Adipocyte (in vitro differentiated cells): Measurements from ENCODE around the gene PPP1R16B.

ENCODE experiments used
- DNase-seq: peaks from one replicate; pipeline ENCODE4 v3.0.0-alpha.2; 2015; ENCODE audit warnings: low read depth
- H3K27me3 ChIP-seq: replicated peaks from 2 replicates; pipeline ENCODE4 v1.7.0; 2013; ENCODE audit warnings: mild to moderate bottlenecking, low read length, moderate library complexity; ENCODE audit not compliant: control insufficient read depth, insufficient read depth
- H3K36me3 ChIP-seq: 2 replicates; pipeline ENCODE4 v1.7.0; 2013; ENCODE audit warnings: low read length, mild to moderate bottlenecking, moderate library complexity; ENCODE audit not compliant: control insufficient read depth, insufficient read depth, severe bottlenecking
- H3K4me1 ChIP-seq: 2 replicates; pipeline ENCODE4 v1.7.0; 2013; ENCODE audit warnings: mild to moderate bottlenecking, low read length, moderate library complexity; ENCODE audit not compliant: control insufficient read depth, insufficient read depth
- H3K4me3 ChIP-seq: 2 replicates; pipeline ENCODE4 v1.7.0; 2013; ENCODE audit warnings: mild to moderate bottlenecking, low read length, moderate library complexity
- H3K9ac ChIP-seq: 2 replicates; pipeline ENCODE4 v1.7.0; 2013; ENCODE audit warnings: mild to moderate bottlenecking, low read length, moderate library complexity
- H3K9me3 ChIP-seq: 2 replicates; pipeline ENCODE4 v1.7.0; 2013; ENCODE audit warnings: mild to moderate bottlenecking, low read length, moderate library complexity; ENCODE audit not compliant: control insufficient read depth

The PPP1R16B gene

GRCh38 chr20:38830356-38830755 lies 24.9 kb downstream of the PPP1R16B start:
- Histone ChIP-seq H3K9me3 (no peaks in the 10 kb centered on the region), H3K9ac (no peak overlapping the region), H3K36me3 (no peaks in the 10 kb centered on the region), H3K27me3 (peaks cover 41% of the 10 kb centered on the region), H3K4me3 (no peak overlapping the region), H3K4me1 (no peaks in the 10 kb centered on the region)
- DNase-seq: no peak

DNA sequence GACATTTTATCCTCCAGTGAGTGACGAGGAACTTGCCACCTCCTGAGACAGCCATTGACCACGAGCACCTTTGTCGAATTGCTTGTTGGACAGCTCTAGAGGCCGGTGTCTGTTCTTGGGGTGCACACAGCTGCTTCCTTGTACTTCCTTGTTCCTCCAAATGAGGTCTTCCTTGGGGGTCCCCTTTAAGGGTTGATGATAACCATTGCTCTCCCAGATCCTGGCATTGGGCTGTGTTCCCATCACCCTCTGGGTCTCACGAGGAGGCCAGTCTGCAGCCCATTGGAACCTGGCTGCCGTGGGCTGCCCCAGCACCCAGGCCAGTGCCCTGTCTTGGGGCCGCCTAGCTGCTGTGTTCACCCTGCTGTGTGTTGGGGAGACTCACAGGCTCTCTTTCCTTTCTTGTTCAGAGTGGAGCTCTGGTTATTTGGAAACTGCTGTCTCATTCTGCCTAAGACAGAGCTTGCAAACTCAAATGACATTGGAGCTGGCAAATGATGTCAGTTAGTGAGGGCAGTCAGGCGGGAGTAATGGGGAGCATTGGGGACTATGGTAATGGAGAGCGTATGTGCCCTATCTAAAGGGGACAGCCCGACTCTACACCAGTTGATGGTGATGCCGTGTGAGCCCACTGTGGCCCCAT lies 25.7 kb downstream of the PPP1R16B start:
- Histone ChIP-seq H3K4me1 (no peaks in the 10 kb centered on the region), H3K27me3 (peaks cover 37% of the 10 kb centered on the region), H3K9me3 (no peaks in the 10 kb centered on the region), H3K4me3 (no peak overlapping the region), H3K36me3 (no peaks in the 10 kb centered on the region), H3K9ac (no peak overlapping the region)
- DNase-seq: no peak

- Histone ChIP-seq H3K9ac (no peak overlapping the region), H3K4me1 (no peaks in the 10 kb centered on the region), H3K9me3 (no peaks in the 10 kb centered on the region), H3K27me3 (peaks cover 35% of the 10 kb centered on the region), H3K36me3 (no peaks in the 10 kb centered on the region), H3K4me3 (no peak overlapping the region)
- DNase-seq: no peak
These were observed 26.6 kb downstream of the PPP1R16B start for GRCh38 chr20:38831995-38832620.

GRCh38 chr20:38833154-38833856 lies 27.8 kb downstream of the PPP1R16B start:
- H3K9me3 ChIP-seq: no peaks in the 10 kb centered on the region
- peaks cover 31% of the 10 kb centered on the region for H3K27me3 ChIP-seq
- no peak for DNase-seq
- no peaks in the 10 kb centered on the region for H3K36me3 ChIP-seq
- H3K9ac ChIP-seq: no peak overlapping the region
- no peak overlapping the region for H3K4me3 ChIP-seq
- no peaks in the 10 kb centered on the region for H3K4me1 ChIP-seq

DNA sequence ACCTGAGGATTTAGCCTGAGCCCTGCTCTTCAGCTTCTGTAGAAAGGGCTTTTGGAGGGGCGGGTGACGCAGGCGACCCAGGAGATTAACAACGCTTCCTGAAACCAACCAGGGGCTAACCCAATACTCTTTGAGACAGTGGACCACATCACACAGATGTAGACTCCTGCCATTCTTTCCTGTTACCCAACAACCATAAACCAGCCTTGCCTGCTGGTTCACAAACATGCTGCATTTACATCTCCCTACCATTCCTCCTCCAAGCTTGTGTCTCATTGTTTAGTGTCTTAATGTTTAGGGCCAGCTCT lies 28.3 kb downstream of the PPP1R16B start:
- H3K4me1 ChIP-seq: no peaks in the 10 kb centered on the region
- no peak for DNase-seq
- H3K9me3 ChIP-seq: no peaks in the 10 kb centered on the region
- H3K9ac ChIP-seq: no peak overlapping the region
- no peak overlapping the region for H3K4me3 ChIP-seq
- H3K27me3 ChIP-seq: peaks cover 31% of the 10 kb centered on the region
- H3K36me3 ChIP-seq: no peaks in the 10 kb centered on the region

GRCh38 chr20:38834868-38835267 lies 29.4 kb downstream of the PPP1R16B start:
- peaks cover 39% of the 10 kb centered on the region for H3K27me3 ChIP-seq
- DNase-seq: no peak
- H3K4me3 ChIP-seq: no peak overlapping the region

DNA sequence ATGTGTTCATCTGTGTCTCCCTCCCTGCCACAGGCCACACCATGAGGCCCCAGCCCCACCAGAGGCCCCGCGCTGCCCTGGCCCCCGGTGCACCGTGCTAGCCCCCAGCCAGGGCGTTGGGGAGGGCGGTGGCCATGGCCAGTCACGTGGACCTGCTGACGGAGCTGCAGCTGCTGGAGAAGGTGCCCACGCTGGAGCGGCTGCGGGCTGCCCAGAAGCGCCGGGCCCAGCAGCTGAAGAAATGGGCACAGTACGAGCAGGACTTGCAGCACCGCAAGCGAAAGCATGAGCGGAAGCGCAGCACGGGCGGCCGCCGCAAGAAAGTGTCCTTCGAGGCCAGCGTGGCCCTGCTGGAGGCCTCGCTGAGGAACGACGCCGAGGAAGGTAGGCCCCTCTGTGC lies 30.3 kb downstream of the PPP1R16B start:
- no peak for DNase-seq

More at GRCh38 chr20:38834868-38835267, 29.4 kb downstream of the PPP1R16B start:
- Histone ChIP-seq H3K9me3 (no peaks in the 10 kb centered on the region), H3K9ac (no peak overlapping the region), H3K4me1 (no peaks in the 10 kb centered on the region), H3K36me3 (no peaks in the 10 kb centered on the region)

GRCh38 chr20:38836991-38837390 lies 31.5 kb downstream of the PPP1R16B start:
- H3K9ac ChIP-seq: no peak overlapping the region
- H3K4me1 ChIP-seq: no peaks in the 10 kb centered on the region
- no peaks in the 10 kb centered on the region for H3K36me3 ChIP-seq
- no peak overlapping the region for H3K4me3 ChIP-seq
- H3K9me3 ChIP-seq: no peaks in the 10 kb centered on the region
- peaks cover 44% of the 10 kb centered on the region for H3K27me3 ChIP-seq
- no peak for DNase-seq

More for the DNA sequence above, 30.3 kb downstream of the PPP1R16B start:
- H3K9me3 ChIP-seq: no peaks in the 10 kb centered on the region
- no peaks in the 10 kb centered on the region for H3K4me1 ChIP-seq
- no peaks in the 10 kb centered on the region for H3K36me3 ChIP-seq
- H3K27me3 ChIP-seq: peaks cover 46% of the 10 kb centered on the region
- H3K9ac ChIP-seq: no peak overlapping the region
- no peak overlapping the region for H3K4me3 ChIP-seq

GRCh38 chr20:38838326-38838725 lies 32.8 kb downstream of the PPP1R16B start:
- Histone ChIP-seq H3K4me3 (no peak overlapping the region), H3K9me3 (no peaks in the 10 kb centered on the region), H3K36me3 (no peaks in the 10 kb centered on the region), H3K9ac (no peak overlapping the region), H3K4me1 (no peaks in the 10 kb centered on the region), H3K27me3 (peaks cover 38% of the 10 kb centered on the region)
- DNase-seq: no peak

GRCh38 chr20:38839563-38839962 lies 34.1 kb downstream of the PPP1R16B start:
- H3K9me3 ChIP-seq: no peaks in the 10 kb centered on the region
- no peaks in the 10 kb centered on the region for H3K36me3 ChIP-seq
- no peaks in the 10 kb centered on the region for H3K4me1 ChIP-seq
- no peak overlapping the region for H3K4me3 ChIP-seq
- H3K27me3 ChIP-seq: peaks cover 32% of the 10 kb centered on the region
- H3K9ac ChIP-seq: no peak overlapping the region
- DNase-seq: no peak

- Histone ChIP-seq H3K27me3 (peaks cover 34% of the 10 kb centered on the region), H3K9ac (no peak overlapping the region), H3K4me1 (no peaks in the 10 kb centered on the region), H3K36me3 (no peaks in the 10 kb centered on the region), H3K9me3 (no peaks in the 10 kb centered on the region), H3K4me3 (no peak overlapping the region)
- DNase-seq: no peak
These were observed 34.8 kb downstream of the PPP1R16B start for GRCh38 chr20:38840053-38840893.
